Testis (tissue), 2 donors: ENCODE measurements around the gene FCHO2.

ENCODE experiments used
- CTCF ChIP-seq, 3 experiments: fragments of 450-650 bp in 2 of 3; fragments of 200-600 bp in 1 of 3; sonication (generic) in 1 of 3; IDR thresholded peaks; one replicate each; pipeline ENCODE4 v1.5.1; 2016 to 2019; ENCODE audit warnings: antibody characterized with exemption in 3 of 3, mild to moderate bottlenecking in 2 of 3, moderate library complexity in 1 of 3
- POLR2A ChIP-seq: fragments of 450-650 bp; IDR thresholded peaks from one replicate; pipeline ENCODE4 v1.6.1; 2017; ENCODE audit warnings: antibody characterized with exemption, mild to moderate bottlenecking, moderate library complexity

- no peak for TF ChIP-seq CTCF (IDR thresholded peaks at IDR 0.05)
- TF ChIP-seq POLR2A = no peak
Observed at GRCh38 chr5:73119451-73120157, 163.8 kb downstream of the FCHO2 start.
